Testis (tissue), 3 donors: ENCODE results near the gene KRTAP5-5. TPM values are rescaled to one million over a fixed set of nuclear protein-coding genes. Genes with fewer than 3 reads are reported as not detected.
"Not testable (repeated sequence)": the region's sequence is repeated elsewhere in the genome, so short reads cannot be mapped to it uniquely, and the experiment has no call there.

Experiments used
- DNase-seq: peaks from one replicate; pipeline ENCODE4 v3.0.0-alpha.2; 2019
- H3K27ac ChIP-seq, 2 donors: fragments of 200-600 bp; sonication (generic); one replicate each; pipeline ENCODE4 v1.5.1; 2019
- H3K27me3 ChIP-seq: fragments of 200-600 bp; sonication (generic); one replicate; pipeline ENCODE4 v1.5.1; 2019
- H3K36me3 ChIP-seq: fragments of 200-600 bp; sonication (generic); one replicate; pipeline ENCODE4 v1.5.1; 2017; ENCODE audit warnings: low read depth; ENCODE audit errors: missing control alignments
- H3K4me1 ChIP-seq: fragments of 200-600 bp; sonication (generic); one replicate; pipeline ENCODE4 v1.5.1; 2019
- H3K4me3 ChIP-seq, 2 donors: fragments of 200-600 bp; sonication (generic); one replicate each; pipeline ENCODE4 v1.5.1; 2017 to 2019
- H3K9me3 ChIP-seq: fragments of 200-600 bp; sonication (generic); one replicate; pipeline ENCODE4 v1.5.1; 2017
- POLR2A ChIP-seq: fragments of 450-650 bp; IDR thresholded peaks from one replicate; pipeline ENCODE4 v1.6.1; 2017; ENCODE audit warnings: antibody characterized with exemption, mild to moderate bottlenecking, moderate library complexity
- WGBS, 2 donors: methylation state at CpG; one replicate each; pipeline ENCODE4 v1.1.5; 2018; 5-methylcytosine and 5-hydroxymethylcytosine counted together
- intact Hi-C: fragments of 100-400 bp; cut with DNase I; formaldehyde crosslinking; loops from one replicate; pipeline ENCODE4 v1.15.1; 2023; ENCODE audit warnings: low total_unique reads
- polyA plus RNA-seq: library from polyadenylated mRNA; stranded (reverse); fragments of 350-450 nt; fragmentation: Illumina TruSeq; extraction: RNeasy Lipid Tissue Mini Kit (QIAGEN cat#74804); gene quantifications from one replicate; pipeline ENCODE4 v1.2.3, GENCODE V29; 2014; ENCODE audit warnings: low read depth, low replicate concordance; ENCODE audit not compliant: insufficient read depth
- total RNA-seq, 2 donors: library from RNA; depleted of rRNA; stranded (reverse); fragments of >200 nt; gene quantifications; one replicate each; pipeline ENCODE4 v1.2.3, GENCODE V29; 2016
- TF ChIP-seq, protein P1 (sequence below), 3 experiments: fragments of 450-650 bp in 2 of 3; fragments of 200-600 bp in 1 of 3; sonication (generic) in 1 of 3; IDR thresholded peaks; one replicate each; pipeline ENCODE4 v1.5.1; 2016 to 2019; ENCODE audit warnings: antibody characterized with exemption in 3 of 3, mild to moderate bottlenecking in 2 of 3, moderate library complexity in 1 of 3

KRTAP5-5 gene
- total and polyA plus RNA-seq, 3 donors from 2014 or later, result not detected

DNA sequence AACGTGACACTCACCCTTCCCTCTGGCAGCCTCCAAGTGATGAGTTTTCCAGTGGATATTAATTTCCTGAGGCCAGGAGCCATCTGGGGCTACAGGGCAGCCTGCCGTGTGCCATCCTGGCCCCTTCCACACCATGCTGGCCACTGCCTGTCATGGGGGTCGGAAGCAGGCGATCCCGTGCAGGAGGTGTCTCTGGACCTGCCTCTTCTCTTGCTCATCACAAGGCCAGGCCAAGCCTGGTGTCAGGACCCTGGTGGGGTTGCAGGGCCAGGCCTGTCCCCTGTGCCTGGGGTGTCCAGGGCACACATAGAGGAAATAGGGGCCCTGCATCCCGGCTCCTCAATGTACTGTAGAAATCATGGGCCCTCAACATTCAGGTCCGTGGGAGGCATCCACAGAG is 24.9 kb upstream of the KRTAP5-5 start:
- DNase-seq, result no peak
- Histone ChIP-seq H3K27ac (no peak overlapping the region), H3K36me3 (no peaks in the 10 kb centered on the region), H3K9me3 (no peaks in the 10 kb centered on the region), H3K4me1 (no peaks in the 10 kb centered on the region), H3K27me3 (no peaks in the 10 kb centered on the region), H3K4me3 (no peak overlapping the region)
- no peak for TF ChIP-seq POLR2A
- TF ChIP-seq, protein P1, sequence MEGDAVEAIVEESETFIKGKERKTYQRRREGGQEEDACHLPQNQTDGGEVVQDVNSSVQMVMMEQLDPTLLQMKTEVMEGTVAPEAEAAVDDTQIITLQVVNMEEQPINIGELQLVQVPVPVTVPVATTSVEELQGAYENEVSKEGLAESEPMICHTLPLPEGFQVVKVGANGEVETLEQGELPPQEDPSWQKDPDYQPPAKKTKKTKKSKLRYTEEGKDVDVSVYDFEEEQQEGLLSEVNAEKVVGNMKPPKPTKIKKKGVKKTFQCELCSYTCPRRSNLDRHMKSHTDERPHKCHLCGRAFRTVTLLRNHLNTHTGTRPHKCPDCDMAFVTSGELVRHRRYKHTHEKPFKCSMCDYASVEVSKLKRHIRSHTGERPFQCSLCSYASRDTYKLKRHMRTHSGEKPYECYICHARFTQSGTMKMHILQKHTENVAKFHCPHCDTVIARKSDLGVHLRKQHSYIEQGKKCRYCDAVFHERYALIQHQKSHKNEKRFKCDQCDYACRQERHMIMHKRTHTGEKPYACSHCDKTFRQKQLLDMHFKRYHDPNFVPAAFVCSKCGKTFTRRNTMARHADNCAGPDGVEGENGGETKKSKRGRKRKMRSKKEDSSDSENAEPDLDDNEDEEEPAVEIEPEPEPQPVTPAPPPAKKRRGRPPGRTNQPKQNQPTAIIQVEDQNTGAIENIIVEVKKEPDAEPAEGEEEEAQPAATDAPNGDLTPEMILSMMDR (IDR thresholded peaks at IDR 0.05), result no peak
- 83 to 100% methylated on average over 1 to 7 of the region's 7 CpGs for WGBS, 2 donors
- intact Hi-C loops, result no loop called here

DNA sequence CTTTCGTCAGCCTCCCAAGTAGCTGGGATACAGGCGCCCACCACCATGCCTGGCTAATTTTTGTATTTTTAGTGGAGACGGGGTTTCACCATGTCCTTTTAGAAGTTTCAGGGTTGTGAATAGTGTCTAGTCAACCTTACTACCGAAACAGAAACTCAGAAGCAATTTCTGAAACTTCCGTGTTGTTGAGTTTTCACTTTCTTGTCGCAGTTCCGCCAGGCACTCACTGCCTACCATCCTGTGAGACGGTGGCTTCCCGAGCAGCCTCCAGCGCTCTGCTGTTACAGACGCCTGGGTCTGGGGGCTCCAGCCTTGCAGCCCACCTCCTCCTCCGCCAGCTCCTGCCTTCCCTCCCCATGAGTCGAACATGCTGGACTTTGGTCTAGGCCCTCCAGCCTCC is 23.7 kb upstream of the KRTAP5-5 start:
- intact Hi-C loops, H3K36me3 ChIP-seq, H3K9me3 ChIP-seq, DNase-seq, H3K27ac ChIP-seq, H3K4me1 ChIP-seq, H3K27me3 ChIP-seq, H3K4me3 ChIP-seq: not testable (repeated sequence)
- WGBS, 2 donors, result 84 to 89% methylated on average over 11 to 13 of the region's 13 CpGs

DNA sequence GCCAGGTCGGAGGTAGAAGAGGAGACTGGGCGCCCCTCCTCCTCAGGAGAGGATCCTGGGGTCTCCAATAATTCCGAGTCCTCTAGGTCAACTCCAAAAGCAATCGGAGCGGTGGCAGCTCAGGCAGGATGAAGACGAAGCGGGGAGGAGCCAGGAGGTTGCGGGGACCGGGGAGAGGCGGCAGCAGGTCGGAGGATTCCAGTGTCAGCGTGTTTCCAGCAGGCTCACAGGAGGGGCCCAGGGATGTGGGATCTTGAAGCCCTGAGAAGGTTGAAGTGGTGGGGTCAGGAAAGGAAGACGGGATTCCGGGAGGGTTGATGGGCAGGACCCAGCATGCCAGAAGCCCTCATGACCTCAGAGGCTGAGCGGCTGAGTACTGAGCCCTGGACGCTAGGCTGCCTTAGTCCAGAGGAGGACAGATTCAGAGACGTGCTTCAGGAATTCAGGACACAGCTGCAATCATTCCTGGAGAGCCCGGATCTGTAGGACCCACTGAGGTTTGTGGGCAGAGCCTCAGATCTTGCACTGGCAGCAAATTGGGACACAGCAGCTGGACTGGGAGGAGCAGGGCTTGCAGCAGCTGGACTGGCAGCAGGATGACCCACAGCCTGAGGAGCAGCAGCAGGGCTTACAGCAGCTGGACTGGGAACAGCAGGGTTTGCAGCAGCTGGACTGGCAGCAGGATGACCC is 22.3 kb upstream of the KRTAP5-5 start:
- H3K9me3 ChIP-seq, H3K27me3 ChIP-seq, intact Hi-C loops, H3K4me3 ChIP-seq, H3K27ac ChIP-seq, H3K36me3 ChIP-seq, DNase-seq, H3K4me1 ChIP-seq: not testable (repeated sequence)
- 38 to 44% methylated on average over 16 to 18 of the region's 18 CpGs for WGBS, 2 donors

DNA sequence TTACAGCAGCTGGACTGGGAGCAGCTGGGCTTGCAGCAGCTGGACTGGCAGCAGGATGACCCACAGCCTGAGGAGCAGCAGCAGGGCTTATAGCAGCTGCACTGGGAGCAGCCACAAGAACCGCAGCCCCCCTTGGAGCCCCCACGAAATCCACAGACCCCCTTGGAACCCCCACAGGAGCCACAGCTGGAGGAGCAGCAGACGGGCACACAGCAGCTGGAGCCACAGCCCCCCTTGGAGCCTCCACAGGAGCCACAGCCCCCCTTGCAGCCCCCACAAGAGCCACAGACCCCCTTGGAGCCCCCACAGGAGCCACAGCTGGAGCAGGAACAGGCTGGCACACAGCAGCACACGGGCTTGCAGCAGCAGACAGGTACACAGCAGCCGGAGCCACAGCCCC is 21.7 kb upstream of the KRTAP5-5 start:
- H3K4me3 ChIP-seq, intact Hi-C loops, H3K9me3 ChIP-seq, DNase-seq, H3K27me3 ChIP-seq, H3K4me1 ChIP-seq, H3K36me3 ChIP-seq, H3K27ac ChIP-seq: not testable (repeated sequence)
- 24 to 28% methylated on average over 3 to 5 of the region's 5 CpGs for WGBS, 2 donors

DNA sequence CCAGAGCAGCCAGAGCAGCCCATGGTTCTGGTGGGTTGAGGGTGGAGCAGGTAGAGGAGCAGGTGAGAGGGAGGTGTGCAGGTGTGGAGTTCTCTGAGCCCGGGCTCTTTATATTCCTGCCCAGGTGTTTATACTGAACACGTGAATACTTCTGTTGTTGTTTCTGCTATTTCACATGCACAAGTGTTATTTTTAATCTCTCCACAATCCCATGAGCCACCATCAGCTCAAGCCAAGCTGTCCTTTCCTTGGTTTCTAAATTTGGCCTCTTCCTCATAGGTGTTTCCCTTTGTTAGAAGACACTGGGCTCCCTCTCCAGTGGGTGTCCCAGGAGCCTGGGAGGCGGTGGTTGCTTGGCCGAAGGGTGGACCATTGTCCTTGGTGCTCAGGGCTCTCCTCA is 21.2 kb upstream of the KRTAP5-5 start, which contains the start of gene KRTAP5-3:
Gene KRTAP5-3 (minus strand): TSS at position 101 of the 400 bp plus-strand sequence. CDS start 78 bp downstream, at position 23.
- no peaks in the 10 kb centered on the region for H3K27me3 ChIP-seq
- H3K4me1 ChIP-seq, result no peaks in the 10 kb centered on the region
- no peaks in the 10 kb centered on the region for H3K9me3 ChIP-seq
- H3K27ac ChIP-seq, result no peak within 1 kb of the TSS
- 76 to 78% methylated on average over 4 of the region's 4 CpGs for WGBS, 2 donors
- H3K36me3 ChIP-seq, result no peaks in the 10 kb centered on the region
- TF ChIP-seq, protein P1 (IDR thresholded peaks at IDR 0.05), result no peak
- TF ChIP-seq POLR2A, result no peak
- no peak within 1 kb of the TSS for H3K4me3 ChIP-seq
- DNase-seq, result no peak
- intact Hi-C loops, result no loop called here

DNA sequence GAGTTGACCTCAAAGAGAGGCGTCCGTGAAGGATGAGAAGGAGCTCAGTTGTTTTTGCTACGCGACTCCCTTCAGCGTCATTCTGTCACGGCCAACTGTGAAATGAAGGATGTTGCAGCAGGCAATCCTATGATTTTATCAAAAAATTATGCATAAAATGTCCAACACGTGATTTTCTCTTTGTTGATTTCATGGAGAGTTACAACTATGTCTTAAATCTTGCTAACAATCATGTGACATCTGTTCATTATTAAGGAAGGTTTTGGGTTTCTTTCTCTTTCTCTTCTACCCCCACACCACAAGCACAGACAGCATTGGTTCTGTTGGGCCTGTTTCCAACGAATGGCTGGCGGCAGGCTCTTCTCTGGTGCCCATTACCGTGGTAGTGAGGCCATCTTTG is 11.3 kb upstream of the KRTAP5-5 start:
- no peak for DNase-seq
- Histone ChIP-seq H3K9me3 (no peaks in the 10 kb centered on the region), H3K27ac (no peak overlapping the region), H3K27me3 (no peaks in the 10 kb centered on the region), H3K36me3 (no peaks in the 10 kb centered on the region), H3K4me1 (no peaks in the 10 kb centered on the region), H3K4me3 (no peak overlapping the region)
- intact Hi-C loops, result no loop called here
- WGBS, 2 donors, result 75 to 83% methylated on average over 10 of the region's 10 CpGs
- no peak for TF ChIP-seq POLR2A
- TF ChIP-seq, protein P1 (IDR thresholded peaks at IDR 0.05), result no peak
